CD4-positive, alpha-beta T cell treated with Interferon alpha-2 for 1 hour (primary cell): Measurements from ENCODE around the gene ARHGEF39.

ENCODE experiments used
- DNase-seq, 2 donors: peaks; one replicate each; pipeline ENCODE4 v3.0.0-alpha.2; 2020 to 2022

Gene ARHGEF39, protein sequence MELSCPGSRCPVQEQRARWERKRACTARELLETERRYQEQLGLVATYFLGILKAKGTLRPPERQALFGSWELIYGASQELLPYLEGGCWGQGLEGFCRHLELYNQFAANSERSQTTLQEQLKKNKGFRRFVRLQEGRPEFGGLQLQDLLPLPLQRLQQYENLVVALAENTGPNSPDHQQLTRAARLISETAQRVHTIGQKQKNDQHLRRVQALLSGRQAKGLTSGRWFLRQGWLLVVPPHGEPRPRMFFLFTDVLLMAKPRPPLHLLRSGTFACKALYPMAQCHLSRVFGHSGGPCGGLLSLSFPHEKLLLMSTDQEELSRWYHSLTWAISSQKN

DNA sequence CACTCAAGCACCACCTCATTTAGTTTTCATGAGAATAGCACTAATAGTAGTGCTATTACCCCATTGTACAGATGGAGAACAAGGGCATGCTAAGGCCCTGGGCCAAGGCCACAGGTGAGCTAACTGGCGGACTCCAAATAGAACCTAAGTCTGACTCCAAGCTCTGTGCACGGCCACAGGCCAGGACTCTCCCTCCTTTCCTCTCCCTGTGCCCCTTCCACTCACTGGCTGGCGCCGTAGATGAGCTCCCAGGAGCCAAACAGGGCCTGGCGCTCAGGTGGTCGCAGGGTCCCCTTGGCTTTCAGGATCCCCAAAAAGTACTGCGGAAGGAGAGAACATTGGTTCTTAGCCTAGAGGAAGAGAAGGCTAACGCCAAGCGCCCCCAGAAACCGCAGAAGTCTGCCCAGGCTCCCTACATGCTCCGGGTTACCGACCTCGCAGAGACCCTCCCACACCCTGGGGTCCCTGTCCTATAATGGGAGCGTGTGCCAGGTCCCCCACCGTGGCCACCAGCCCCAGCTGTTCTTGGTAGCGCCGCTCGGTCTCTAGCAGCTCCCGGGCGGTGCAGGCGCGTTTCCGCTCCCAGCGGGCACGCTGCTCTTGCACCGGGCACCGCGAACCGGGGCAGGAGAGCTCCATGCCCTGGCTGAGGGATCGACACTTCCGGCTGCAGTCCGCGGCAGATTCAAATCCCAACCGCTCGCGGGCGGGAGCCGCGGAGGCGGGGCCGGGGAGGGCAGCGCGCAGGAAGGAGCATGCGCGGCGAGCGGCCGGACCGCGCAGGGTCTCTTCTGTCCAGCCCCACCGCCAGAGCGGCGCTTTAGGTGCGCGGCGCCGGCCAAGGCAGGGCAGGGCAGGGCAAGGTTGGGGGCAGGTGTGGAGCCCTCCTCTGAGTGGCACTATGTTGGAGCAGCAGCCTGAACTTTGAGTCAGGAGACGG lies at the start of gene ARHGEF39:
ARHGEF39 (minus strand) TSS at position 665 of the 940 bp plus-strand sequence; CDS start at position 639, 26 bp downstream.
- peak; percentile 52 to 74 for DNase-seq

DNA sequence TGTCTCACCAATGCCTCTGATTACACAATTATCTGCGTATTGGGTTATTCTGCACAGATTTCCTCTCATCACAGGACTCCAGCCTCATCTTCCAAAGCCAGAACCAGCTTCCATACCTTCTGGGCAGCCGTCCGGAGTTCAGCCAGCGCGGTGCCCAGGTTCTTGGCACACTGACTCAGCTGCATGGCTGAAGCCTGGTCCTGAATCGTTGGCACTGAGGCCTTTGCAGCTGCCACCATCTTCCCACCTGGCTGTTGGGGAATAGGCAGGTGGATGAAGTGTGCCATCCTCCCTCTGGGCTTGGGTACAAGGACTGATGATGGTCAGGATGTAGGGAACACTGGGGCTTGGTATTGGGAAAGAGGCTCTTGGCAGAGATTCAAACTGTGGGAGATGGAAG lies 49.1 kb upstream of the ARHGEF39 start:
- DNase-seq: no peak

DNA sequence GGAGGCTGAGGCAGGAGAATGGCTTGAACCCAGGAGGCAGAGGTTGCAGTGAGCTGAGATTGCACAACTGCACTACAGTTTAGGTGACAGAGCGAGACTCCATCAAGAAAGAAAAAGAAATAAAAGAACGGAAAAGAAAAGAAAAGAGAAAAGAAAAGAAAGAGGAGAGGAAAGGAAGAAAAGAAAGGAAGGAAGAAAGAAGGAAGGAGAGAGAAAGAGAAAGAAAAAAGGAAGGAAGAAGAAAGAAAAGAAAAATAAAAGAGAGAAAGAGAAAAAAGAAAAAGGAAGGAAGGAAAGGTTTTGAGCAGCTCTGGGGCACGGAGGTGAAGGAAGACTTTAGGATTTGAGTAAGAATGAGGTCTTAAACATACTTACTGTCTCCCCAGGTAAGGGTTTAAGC lies 48.6 kb upstream of the ARHGEF39 start:
- no peak for DNase-seq

DNA sequence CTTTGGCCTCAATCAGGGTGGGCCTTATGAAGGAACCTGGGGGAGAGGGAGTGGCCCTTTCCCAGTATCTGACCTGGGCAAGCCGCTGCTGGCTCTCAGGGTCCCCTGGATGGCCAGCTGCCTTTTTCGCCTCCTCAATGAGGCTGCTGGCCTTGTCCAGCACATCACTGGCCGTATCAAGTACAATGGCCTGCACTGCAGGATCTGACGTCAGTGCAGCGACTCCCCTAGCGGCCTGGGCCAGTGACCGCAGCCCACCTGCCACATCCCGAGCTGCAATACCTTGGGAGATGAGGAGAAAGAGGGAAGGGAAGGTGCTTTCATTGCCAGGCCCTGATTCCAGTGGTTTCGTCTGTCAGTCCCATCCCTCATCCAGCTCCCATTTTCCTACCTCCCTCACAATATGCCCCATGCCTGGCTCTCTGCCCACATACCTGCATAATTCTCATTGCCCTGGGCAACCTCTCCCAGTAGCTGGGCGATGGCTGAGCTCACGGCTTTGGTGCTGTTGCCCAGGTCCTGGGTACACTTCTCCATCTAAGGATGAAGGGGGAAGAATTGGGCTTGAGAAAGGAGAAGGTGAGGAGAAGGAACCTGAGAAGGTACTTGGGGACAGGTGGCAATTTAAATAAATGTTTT lies 47.9 kb upstream of the ARHGEF39 start:
- DNase-seq: no peak

DNA sequence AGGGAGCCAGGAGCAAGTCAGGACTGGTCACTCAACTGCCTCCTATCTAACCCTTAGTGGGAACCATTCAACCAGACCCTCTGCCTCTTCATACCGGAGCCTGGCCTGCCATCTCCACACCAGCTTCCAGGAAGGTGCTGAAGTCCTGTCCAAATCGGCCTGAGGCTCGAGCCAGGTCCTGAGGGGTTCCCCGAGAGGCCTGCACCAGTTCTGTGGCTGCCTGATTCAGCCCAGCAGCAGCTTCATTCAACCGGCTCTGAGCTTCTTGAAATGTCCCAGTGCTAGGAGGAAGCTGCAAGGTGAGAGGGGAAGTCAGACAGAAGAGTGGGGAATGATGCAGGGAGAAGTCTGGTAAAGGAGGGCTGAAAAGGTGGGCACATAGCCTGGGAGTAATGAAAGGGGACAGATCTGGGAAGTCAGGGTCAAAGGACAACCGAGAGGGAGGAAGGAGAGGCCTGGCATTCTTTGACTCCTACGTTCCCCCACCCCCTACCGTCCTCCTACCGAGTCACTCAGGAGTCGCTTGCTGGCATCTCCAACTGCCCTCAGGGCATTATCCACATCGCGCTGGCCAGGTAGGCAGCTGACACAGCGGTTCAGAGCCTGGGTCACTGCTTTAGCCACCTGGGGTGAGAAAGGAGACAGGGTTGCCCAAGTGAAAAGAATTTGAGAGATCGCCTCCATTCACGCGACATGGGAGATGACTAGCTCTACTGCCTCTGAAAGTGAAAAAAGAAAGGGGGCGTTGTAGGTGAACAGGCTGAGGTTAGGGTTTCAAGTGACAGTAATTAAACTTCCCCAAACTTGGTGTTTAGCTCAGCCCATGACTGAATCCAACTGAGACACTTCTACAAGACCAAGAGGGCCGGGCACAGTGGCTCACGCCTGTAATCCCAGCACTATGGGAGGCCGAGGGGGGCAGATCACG lies 46.8 kb upstream of the ARHGEF39 start:
- DNase-seq: no peak

DNA sequence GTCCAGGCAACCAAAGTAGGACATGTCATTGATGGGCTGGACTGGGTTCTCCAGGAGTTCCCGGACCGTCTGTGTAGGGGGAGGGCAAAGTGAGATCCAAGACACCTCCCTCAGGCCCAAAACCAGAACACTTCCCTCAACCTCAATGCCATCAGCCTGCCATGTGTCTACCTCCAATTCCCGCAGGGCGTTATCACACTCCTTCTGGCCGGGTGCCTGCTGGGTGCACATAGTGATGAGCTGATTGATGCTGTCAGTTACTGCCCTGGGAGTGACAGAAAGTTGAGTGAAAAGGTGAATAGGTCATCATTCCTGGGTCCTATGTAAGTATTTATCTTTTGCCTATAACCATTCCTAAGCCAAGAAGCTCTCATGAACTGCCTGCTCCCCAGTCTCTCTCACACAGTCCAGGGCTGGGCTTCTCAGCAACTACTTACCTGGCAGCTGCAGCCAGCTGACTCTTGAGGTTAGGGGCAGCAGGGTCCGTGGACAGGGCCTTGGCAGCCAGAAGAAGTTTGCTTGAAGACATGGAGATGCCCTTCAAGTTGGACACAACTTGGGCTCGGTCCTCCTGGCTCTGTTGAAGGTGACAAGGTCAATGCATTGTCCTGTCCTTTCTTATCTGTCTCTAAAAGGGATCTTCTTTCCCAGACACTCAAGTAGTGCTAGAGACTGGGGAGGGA lies 46.0 kb upstream of the ARHGEF39 start:
- no peak for DNase-seq

DNA sequence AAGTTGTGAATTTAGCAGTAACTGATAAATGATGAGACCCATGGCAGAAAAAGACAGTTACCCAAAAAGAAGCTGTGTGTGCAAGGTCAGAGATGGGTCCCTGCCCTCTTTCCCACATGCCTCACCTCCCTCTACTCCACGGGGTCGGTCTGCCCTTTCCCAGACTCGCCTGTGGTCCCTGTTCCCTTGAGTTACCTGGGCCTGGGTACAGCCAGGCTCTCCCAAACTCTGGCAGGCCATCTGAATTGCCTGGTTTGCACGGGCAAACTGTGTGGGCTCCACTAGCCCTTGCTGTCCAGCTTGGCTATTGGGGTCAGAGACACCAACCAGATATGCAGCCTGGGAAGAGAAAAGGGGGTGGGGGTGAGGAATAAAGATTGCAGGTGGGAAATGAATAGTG lies 43.2 kb upstream of the ARHGEF39 start:
- no peak for DNase-seq

DNA sequence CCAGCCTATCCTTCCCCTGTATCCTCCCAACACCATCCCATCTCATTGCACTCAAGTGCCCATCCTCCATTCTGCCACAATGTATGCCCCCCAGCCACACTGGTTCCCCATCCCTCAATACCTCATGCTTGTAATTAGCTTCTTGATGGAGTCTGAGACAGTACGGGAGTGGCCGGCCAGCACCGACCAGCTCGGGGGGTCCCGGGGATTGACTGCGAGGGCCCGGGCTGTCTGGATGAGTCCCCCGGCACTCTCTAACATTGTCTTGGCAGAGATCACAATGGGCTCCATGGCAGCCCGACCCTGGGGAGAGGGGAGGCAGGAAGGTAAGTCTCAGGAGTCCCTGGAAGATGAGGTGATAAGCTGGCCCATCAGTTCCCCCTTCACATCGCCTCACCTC lies 42.0 kb upstream of the ARHGEF39 start:
- no peak for DNase-seq

DNA sequence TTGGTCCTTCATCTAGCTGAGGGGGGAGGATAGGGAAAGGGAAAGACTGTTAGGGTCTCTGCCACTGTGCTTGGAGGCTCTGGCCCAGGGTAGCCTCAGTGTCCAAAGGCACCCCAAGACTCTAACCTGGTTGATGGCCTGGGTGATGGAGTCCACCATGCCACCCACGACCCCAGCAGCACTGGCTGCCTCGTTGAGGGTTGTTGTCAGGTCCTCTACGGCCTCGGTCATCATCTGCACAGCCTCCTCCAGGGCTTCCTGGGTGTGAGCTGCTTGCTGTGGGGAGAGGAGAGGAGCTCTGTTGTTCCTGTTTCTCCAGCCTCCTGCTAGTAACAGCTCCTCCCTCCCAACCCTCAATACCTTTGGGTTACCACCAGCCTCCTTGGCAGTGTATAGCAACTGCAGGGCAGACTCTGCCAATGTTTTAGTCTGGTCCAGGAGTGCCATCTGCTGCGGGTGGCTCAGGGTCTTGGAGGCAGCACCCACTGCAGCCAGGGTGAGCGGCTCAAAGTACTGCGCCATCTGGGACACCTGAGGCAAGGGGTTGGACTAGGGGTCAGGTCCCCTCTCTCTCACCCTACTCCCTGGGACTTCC lies 40.9 kb upstream of the ARHGEF39 start:
- no peak for DNase-seq

DNA sequence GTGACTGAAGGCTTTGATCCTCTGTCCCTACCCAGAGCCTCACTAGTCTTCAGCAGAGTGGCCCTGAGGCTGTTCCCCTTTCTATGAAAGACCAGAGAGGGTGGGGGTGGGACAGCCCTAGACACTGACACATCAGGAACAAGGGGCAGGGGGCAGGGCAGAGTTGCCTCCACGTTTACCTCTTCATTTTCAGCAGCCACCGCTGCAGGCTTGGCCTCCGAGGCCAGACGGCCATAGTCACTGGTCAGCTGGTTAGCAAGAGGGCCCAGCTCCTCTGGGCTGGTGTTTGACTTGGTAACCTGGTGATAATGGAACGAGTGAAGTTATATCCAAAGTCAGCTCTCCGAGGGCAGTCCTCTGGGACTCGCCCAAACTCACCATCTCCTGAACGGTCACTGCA lies 40.4 kb upstream of the ARHGEF39 start:
- DNase-seq: no peak

DNA sequence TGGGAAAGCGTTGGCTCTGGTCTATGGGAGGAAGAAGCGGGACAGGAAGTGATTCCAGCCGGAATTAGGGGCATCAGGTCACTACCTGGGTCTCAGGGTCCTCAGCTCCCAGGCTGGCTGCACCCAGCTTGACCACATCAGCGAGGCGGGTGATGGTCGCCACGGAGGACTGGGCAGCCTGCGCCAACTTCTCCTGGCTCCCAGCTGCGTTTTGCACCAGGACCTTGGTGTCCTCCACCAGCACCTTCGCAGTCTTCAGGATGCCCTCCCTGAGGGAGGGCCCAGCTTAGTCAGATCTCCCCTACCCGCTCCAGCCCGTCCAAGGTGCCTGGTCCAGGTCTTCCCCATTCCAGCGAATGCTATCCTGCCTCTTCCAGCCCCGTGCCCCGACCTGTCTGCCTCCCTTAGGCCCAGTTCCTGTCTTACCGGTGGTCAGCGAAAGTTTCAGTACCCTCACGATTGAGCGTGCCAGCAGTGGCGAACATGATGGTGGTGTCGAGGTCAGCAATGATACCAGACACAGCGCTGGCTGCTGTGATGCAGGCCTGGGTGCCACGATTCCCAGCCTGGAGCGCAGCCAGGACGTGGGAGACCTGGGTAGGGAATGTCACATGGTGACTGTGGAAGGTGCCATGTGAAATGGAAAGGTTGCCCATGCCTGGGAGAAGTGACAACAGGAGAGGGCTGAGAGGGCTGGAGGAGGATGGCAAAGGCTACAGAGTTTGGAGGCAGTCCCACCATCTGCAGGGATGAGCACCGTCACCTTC lies 39.1 kb upstream of the ARHGEF39 start:
- DNase-seq: no peak

DNA sequence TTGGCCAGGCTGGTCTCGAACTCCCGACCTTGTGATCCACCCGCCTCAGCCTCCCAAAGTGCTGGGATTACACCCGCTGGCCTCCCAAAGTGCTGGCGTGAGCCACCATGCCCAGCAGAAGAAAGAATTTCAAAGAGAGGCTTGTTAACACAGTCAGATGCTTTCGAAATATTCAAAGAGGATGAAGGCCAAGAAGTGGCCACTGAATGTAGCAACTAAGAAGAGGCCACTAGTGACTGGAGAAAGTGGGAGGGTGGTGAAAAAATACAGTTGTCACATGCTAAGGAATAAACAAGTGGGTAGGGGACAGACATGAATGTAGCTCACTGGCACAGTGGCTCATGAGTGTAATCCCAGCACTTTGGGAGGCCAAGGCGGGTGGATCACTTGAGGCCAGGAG lies 37.7 kb upstream of the ARHGEF39 start:
- no peak for DNase-seq

DNA sequence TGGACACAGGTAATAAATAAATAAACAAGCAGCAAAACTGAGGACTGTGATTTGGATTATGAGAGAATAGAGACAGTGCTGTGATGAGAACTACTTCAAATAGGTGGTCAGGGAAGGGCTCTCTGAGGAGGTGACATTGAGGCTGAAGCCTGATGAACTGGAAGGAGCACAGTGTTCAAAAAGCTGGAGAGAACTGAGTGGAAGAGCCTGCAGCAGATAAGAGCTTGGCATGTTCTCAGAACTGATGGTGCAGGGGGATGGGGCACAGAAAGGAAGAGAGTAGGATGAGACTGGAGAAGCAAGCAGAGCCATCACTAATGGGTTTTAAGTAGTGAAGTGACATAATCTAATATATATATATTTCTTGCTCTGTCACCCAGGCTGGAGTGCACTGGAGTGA lies 35.9 kb upstream of the ARHGEF39 start:
- no peak for DNase-seq

DNA sequence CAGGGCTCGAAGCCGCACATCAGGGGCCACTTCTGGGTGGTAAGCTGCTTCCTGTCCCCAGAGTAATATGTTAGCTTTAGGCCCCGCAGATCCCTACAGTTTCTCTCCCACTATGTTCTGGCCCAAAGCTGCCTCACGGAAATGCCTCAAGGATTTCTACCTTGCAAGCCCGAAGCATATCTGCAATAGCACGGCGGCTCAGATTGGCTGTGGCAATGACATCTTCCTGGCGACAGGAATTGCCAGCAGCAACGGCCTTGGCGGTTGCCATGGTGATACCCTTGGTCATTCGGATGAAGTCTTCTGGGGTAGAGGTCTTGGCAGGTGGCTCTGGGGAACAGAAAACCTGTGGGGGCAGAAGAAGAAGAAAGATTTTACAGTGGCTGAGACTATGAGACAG lies 35.0 kb upstream of the ARHGEF39 start:
- no peak for DNase-seq

DNA sequence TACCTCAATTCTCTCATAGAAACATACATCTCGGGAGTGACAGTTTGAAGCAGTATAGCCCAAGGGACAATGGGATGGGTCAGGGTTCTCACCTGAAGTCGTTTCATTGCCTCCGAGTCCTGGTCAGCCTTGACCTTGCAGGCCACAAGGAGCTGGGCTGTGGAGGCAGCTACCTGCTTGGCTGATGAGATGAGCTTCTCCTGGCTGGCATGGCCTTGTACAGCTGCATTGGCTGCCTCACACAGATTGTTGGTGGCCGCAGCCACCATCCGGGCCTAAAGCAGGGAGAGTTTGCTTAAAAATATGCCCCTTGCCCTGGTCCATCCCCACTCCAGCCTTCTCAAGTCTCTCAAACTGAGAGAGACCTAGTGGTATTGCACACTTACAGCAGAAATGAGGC lies 33.2 kb upstream of the ARHGEF39 start:
- DNase-seq: no peak

DNA sequence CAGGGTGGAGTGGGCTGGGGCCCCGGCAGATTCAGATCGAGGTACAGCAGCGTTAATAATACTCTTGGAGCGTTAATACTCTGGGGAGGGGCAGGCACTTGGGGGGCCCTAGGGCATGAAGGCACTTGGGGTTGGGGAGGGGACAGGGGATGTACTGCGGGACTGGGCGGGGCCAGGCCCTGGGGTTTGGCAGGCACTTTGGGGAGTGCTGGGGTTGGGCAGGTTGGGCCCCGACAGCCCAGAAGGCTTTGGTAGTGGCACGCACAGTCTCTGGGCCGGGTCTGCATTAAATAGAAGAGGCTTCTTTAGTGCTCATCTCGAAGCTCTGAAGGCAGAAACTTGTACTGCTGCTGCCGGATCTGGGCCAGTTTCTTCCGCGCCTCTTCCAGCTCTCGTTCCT lies 32.5 kb upstream of the ARHGEF39 start:
- no peak for DNase-seq

DNA sequence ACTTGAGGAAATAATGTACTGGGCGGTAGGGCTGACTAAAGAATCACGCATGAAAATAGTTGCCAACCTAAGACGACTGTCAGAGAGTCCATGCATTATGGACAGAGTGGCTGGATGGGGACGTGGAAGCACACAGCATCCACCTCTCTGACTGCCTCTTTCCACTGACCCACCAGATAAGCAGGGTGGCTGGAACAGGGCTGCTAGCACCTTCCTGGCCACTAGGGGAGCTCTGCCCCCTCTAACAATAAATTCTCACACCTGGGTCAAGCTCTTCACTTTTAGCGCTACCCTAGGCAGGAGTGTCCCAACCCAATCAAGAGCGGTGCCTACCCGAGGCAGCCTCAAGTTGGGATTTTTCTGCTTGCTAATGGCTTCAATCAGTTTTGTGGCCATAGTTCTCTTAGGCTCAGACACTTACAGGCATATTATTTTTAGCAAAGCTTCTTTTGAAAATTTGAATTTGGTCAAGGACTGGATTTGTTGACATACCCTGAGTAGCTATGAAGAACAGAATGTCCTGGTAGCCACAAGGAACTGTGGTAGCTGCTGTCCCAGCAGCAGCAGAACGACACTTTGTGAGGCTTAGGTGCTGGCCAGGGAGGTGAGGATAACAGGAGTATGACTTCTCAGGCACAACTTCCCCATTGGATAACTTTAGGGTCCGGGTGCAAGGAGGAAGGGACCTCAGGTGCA lies 31.7 kb upstream of the ARHGEF39 start:
- DNase-seq: peak; percentile 60 to 72

DNA sequence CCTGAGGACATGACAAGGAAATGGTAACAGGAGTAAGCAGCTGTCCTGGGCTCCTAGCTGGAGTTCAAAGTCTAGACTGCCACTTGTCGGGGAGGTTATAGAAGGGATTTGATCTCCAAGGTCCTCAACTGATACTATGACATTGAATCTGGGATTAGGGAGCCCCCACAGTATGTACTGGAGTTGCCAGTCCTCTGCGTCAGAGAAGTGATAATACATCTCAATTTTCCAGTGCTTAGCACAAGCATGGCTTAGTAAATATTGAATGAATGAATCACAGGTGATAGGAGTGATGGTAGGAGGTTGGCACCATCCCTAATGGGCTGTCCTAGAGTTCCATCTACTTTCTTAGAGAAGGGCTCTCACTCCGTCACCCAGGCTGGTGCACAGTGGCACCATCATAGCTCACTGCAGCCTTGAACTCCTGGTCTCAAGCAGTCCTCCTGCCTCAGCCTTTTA lies 31.0 kb upstream of the ARHGEF39 start:
- no peak for DNase-seq

DNA sequence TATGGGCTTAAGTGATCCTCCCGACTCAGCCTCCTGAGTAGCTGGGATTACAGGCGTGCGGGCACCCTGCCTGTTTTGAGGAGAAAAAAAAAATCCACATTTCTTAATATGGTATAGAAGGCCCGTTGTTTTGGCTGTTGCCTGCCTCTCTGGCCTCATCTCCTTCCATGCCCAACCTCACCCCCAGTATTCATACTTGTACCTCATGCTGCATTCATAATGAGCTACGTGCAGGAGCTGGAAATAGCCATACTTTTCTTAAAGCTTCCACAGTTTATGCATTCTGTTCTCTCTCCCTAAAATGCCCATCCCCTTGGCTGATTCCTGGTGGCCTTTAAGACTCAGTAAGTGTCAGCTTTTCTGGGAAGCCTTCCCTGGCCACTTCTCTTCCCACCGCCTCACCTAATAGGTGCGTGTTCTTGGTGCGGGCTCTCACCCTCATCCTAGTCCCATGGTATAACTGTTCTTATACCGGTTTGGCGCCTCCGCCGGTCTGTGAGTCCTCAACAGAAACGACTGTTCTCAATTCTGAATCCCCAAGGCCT lies 26.8 kb upstream of the ARHGEF39 start:
- DNase-seq: no peak

DNA sequence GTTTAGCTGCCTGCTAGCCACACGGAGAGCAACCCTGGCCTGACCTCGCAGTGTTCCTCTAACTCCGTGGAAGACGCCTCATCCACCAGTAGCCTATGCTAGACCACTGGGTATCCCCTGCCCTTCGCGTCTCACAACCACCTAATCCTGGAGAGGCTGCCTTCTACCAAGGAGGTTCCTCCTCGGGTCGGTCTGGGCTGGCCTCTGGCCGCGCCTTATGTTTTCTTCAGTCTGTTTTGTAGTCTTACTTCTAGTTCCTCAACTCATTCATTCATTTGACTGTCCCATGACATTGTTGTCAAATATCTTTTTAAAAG lies 26.3 kb upstream of the ARHGEF39 start:
- DNase-seq: no peak
